Liver (tissue), 9 donors: ENCODE measurements around the gene FAM193A. TPM values are rescaled to one million over a fixed set of nuclear protein-coding genes. Genes with fewer than 3 reads are reported as not detected.

Source experiments
- DNase-seq: peaks from one replicate; pipeline ENCODE4 v3.0.0-alpha.2; 2017; ENCODE audit warnings: low spot score
- H3K27ac ChIP-seq, 2 donors: one replicate each; pipeline ENCODE4 v1.7.0; 2013; ENCODE audit warnings: inconsistent platforms in 2 of 2, low read length in 2 of 2, control low read depth in 1 of 2, low read depth in 1 of 2, mild to moderate bottlenecking in 1 of 2
- H3K27me3 ChIP-seq, 4 donors: one replicate each; pipeline versions ENCODE4 v1.6.1 to v1.7.0; 2013; ENCODE audit warnings: low read length in 3 of 4, inconsistent platforms in 1 of 4, mild to moderate bottlenecking in 1 of 4, moderate library complexity in 1 of 4; ENCODE audit not compliant: control insufficient read depth in 4 of 4, insufficient read depth in 4 of 4
- H3K36me3 ChIP-seq, 4 donors: one replicate each; pipeline versions ENCODE4 v1.6.1 to v1.7.0; 2013; ENCODE audit warnings: low read length in 3 of 4, mild to moderate bottlenecking in 3 of 4, low read depth in 1 of 4, moderate library complexity in 1 of 4; ENCODE audit not compliant: control insufficient read depth in 4 of 4, insufficient read depth in 3 of 4
- H3K4me1 ChIP-seq, 4 donors: one replicate each; pipeline versions ENCODE4 v1.6.1 to v1.7.0; 2013; ENCODE audit warnings: low read length in 3 of 4, mild to moderate bottlenecking in 3 of 4, moderate library complexity in 1 of 4; ENCODE audit not compliant: control insufficient read depth in 4 of 4, insufficient read depth in 4 of 4
- H3K4me3 ChIP-seq, 3 donors: one replicate each; pipeline versions ENCODE4 v1.6.1 to v1.7.0; 2013; ENCODE audit warnings: low read length in 3 of 3, control low read depth in 1 of 3, low read depth in 1 of 3, mild to moderate bottlenecking in 1 of 3
- H3K9ac ChIP-seq, 2 donors: one replicate each; pipeline ENCODE4 v1.7.0; 2013; ENCODE audit warnings: low read length in 2 of 2, mild to moderate bottlenecking in 2 of 2, moderate library complexity in 2 of 2, control low read depth in 1 of 2, low read depth in 1 of 2
- H3K9me3 ChIP-seq, 4 donors: one replicate each; pipeline versions ENCODE4 v1.6.1 to v1.7.0; 2013; ENCODE audit warnings: low read length in 3 of 4; ENCODE audit not compliant: control insufficient read depth in 4 of 4
- ATF3 ChIP-seq: IDR thresholded peaks from 2 replicates; pipeline ENCODE4 v1.6.1; 2016; ENCODE audit warnings: antibody characterized with exemption
- EGR1 ChIP-seq, 2 donors: IDR thresholded peaks; 2 replicates each; pipeline ENCODE4 v1.6.1; 2016 to 2018; ENCODE audit warnings: antibody characterized with exemption in 2 of 2, low read depth in 2 of 2
- FOXA1 ChIP-seq: IDR thresholded peaks from 2 replicates; pipeline ENCODE4 v1.6.1; 2016; ENCODE audit warnings: antibody characterized with exemption
- FOXA2 ChIP-seq: IDR thresholded peaks from 2 replicates; pipeline ENCODE4 v1.6.1; 2016; ENCODE audit warnings: antibody characterized with exemption
- HNF4A ChIP-seq, 2 donors: conservative IDR thresholded peaks; 2 replicates each; pipeline ENCODE4 v1.6.1; 2016; ENCODE audit warnings: antibody characterized with exemption in 2 of 2, mild to moderate bottlenecking in 2 of 2
- HNF4G ChIP-seq: IDR thresholded peaks from 2 replicates; pipeline ENCODE4 v1.6.1; 2016; ENCODE audit warnings: antibody characterized with exemption
- JUND ChIP-seq, 2 donors: IDR thresholded peaks; 2 replicates each; pipeline ENCODE4 v1.6.1; 2016; ENCODE audit warnings: antibody characterized with exemption in 2 of 2
- NR2F2 ChIP-seq: IDR thresholded peaks from 2 replicates; pipeline ENCODE4 v1.6.1; 2016; ENCODE audit warnings: antibody characterized with exemption
- RAD21 ChIP-seq, 2 donors: IDR thresholded peaks; 2 replicates each; pipeline ENCODE4 v1.6.1; 2016; ENCODE audit warnings: antibody characterized with exemption in 2 of 2, mild to moderate bottlenecking in 2 of 2
- REST ChIP-seq: IDR thresholded peaks from 2 replicates; pipeline ENCODE4 v1.6.1; 2016; ENCODE audit warnings: antibody characterized with exemption, mild to moderate bottlenecking
- RXRA ChIP-seq, 2 donors: IDR thresholded peaks; 2 replicates each; pipeline ENCODE4 v1.6.1; 2017 to 2018; ENCODE audit warnings: antibody characterized with exemption in 2 of 2, mild to moderate bottlenecking in 1 of 2
- YY1 ChIP-seq: IDR thresholded peaks from 2 replicates; pipeline ENCODE4 v1.6.1; 2016; ENCODE audit warnings: antibody characterized with exemption, mild to moderate bottlenecking
- ZBTB33 ChIP-seq: IDR thresholded peaks from 2 replicates; pipeline ENCODE4 v1.6.1; 2016; ENCODE audit warnings: antibody characterized with exemption
- WGBS: extraction: QIAGEN DNeasy Blood & Tissue Kit; methylation state at CpG from one replicate; pipeline ENCODE4 v1.1.7; 2013; 5-methylcytosine and 5-hydroxymethylcytosine counted together
- polyA plus RNA-seq, 2 donors: library from polyadenylated mRNA; stranded (reverse) in 1 of 2; unstranded in 1 of 2; fragments of 200-250 nt in 1 of 2; fragments of >200 nt in 1 of 2; fragmentation: Nextera tagmentation in 1 of 2; extraction: Ambion mirVana in 1 of 2; gene quantifications; one replicate each; pipeline versions ENCODE4 v1.2.1 to v1.2.3, GENCODE V29; 2013 to 2015
- total RNA-seq, 2 donors: library from RNA; depleted of rRNA; stranded (reverse); fragments of >200 nt; gene quantifications; one replicate each; pipeline ENCODE4 v1.2.3, GENCODE V29; 2014
- donor health status: healthy.
- donor health status: healthy.
- donor health status: healthy.
- donor health status: healthy.
- donor health status: healthy.

Gene FAM193A
- total and polyA plus RNA-seq, 4 donors: 3.9 to 10.2 (median 7.0) TPM

GRCh38 chr4:2595952-2596552 lies 59.6 kb downstream of the FAM193A start:
- Histone ChIP-seq H3K4me3 (no peak overlapping the region), H3K4me1 (peaks cover 2 to 20% (median 5%) of the 10 kb centered on the region in 4 donors), H3K27ac (no peak overlapping the region), H3K9me3 (no peaks in the 10 kb centered on the region), H3K9ac (no peak overlapping the region), H3K27me3 (no peaks in the 10 kb centered on the region), H3K36me3 (peaks cover 0 to 4% (median 3%) of the 10 kb centered on the region in 4 donors)
- no peak for DNase-seq
- WGBS: 94% methylated on average over 11 of the region's 11 CpGs
- TF ChIP-seq REST (no peak), NR2F2 (no peak), YY1 (no peak), RAD21 (IDR thresholded peaks at IDR 0.05) (no peak), FOXA2 (no peak), FOXA1 (no peak), HNF4G (no peak)

GRCh38 chr4:2596611-2597010 lies 60.2 kb downstream of the FAM193A start:
- DNase-seq: no peak
- Histone ChIP-seq H3K4me3 (no peak overlapping the region), H3K27me3 (no peaks in the 10 kb centered on the region), H3K9ac (no peak overlapping the region), H3K27ac (no peak overlapping the region), H3K36me3 (peaks cover 0 to 4% (median 3%) of the 10 kb centered on the region in 4 donors), H3K9me3 (no peaks in the 10 kb centered on the region), H3K4me1 (peaks cover 0 to 17% (median 3%) of the 10 kb centered on the region in 4 donors)
- 89% methylated on average over 8 of the region's 8 CpGs for WGBS
- TF ChIP-seq HNF4A (conservative IDR thresholded peaks at IDR 0.05) (no peak), ZBTB33 (no peak), REST (no peak), ATF3 (no peak), JUND (IDR thresholded peaks at IDR 0.05) (no peak), HNF4G (no peak), EGR1 (IDR thresholded peaks at IDR 0.05; ENCODE audit: low read depth in 2 of 2) (no peak), RXRA (IDR thresholded peaks at IDR 0.05) (no peak)
